ENCODE results near the gene CLDN6. TPM values are rescaled to one million over a fixed set of nuclear protein-coding genes. Genes with fewer than 3 reads are reported as not detected.

Gene CLDN6
- total RNA-seq, 1 experiment from 2014 or later: 0.49 TPM

GRCh38 chr16:3010510-3010909 lies 7.5 kb downstream of the CLDN6 start:
- Histone ChIP-seq H3K27ac (ENCODE audit: low read depth, low read length) (peak overlapping the region; percentile 76), H3K9me3 (ENCODE audit: control insufficient read depth in 1 of 2, insufficient read depth in 1 of 2, low read depth in 1 of 2, low read length in 2 of 2) (no peaks in the 10 kb centered on the region), H4K20me1 (ENCODE audit: insufficient read depth) (no peaks in the 10 kb centered on the region), H3K9ac (ENCODE audit: low read length) (peak overlapping the region; percentile 64; the same call in 1 of the 2 replicates), H3K4me2 (ENCODE audit: low read length) (peak overlapping the region; percentile 84), H3K27me3 (ENCODE audit: insufficient read depth, low read length) (no peaks in the 10 kb centered on the region), H2AFZ (ENCODE audit: low read depth, low read length, poor library complexity, severe bottlenecking) (no peak overlapping the region), H3K79me2 (ENCODE audit: insufficient read depth, low read length) (no peaks in the 10 kb centered on the region), H3K4me3 (replicated peaks in 1 of 2; ENCODE audit: low read depth in 1 of 2, low read length in 2 of 2) (peak overlapping the region in 1 of 2 experiments; percentile 46; a peak in 1 of 4 replicates), H3K36me3 (ENCODE audit: control insufficient read depth in 1 of 2, insufficient read depth in 2 of 2, low read length in 2 of 2) (no peaks in the 10 kb centered on the region), H3K9me2 (ENCODE audit: insufficient read depth) (no peaks in the 10 kb centered on the region), H3K4me1 (ENCODE audit: control insufficient read depth in 1 of 2, insufficient read depth in 2 of 2, low read length in 2 of 2) (peaks cover 65 to 98% of the 10 kb centered on the region in 2 experiments)
- CTCF ChIA-PET: interaction anchor here (1.0 to 2.1 kb wide), 5 partner anchors 10 to 21 kb away, joined by 3 to 12 read pairs (median 6); partner anchors contain the start of genes HCFC1R1, THOC6 and TNFRSF12A
- ATAC-seq: no peak
- BruUV-seq (replicated peaks): no TSS peak
- DNase-seq (ENCODE audit: low read depth, low spot score): no peak
- intact Hi-C loops (cut with micrococcal nuclease): no loop called here
- TF ChIP-seq TCF7L2 (IDR thresholded peaks at IDR 0.05; ENCODE audit: borderline replicate concordance, extremely low read depth, insufficient read depth, insufficient read length): no peak
- TF ChIP-seq REST (IDR thresholded peaks at IDR 0.05; ENCODE audit: low read depth): no peak
- TF ChIP-seq ELF1 (IDR thresholded peaks at IDR 0.05; ENCODE audit: borderline replicate concordance, low read depth): no peak
- TF ChIP-seq EGR1 (IDR thresholded peaks at IDR 0.05; ENCODE audit: low read depth): no peak
- no peak for TF ChIP-seq ATF3 (IDR thresholded peaks at IDR 0.05)
- no peak for TF ChIP-seq POLR2AphosphoS5 (IDR thresholded peaks at IDR 0.05; ENCODE audit: low read depth, low read length)
- TF ChIP-seq CEBPB (IDR thresholded peaks at IDR 0.05; ENCODE audit: low read depth): no peak
- TF ChIP-seq CBX3 (IDR thresholded peaks at IDR 0.05; ENCODE audit: low read depth): no peak
- TF ChIP-seq POLR2A (IDR thresholded peaks at IDR 0.05; ENCODE audit: borderline replicate concordance, extremely low read depth, insufficient read depth, insufficient read length): no peak
- TF ChIP-seq EZH2 (IDR thresholded peaks at IDR 0.05): no peak
- no peak for TF ChIP-seq ZFX (IDR thresholded peaks at IDR 0.05)
- no peak for TF ChIP-seq YY1 (IDR thresholded peaks at IDR 0.05; ENCODE audit: extremely low read depth, insufficient replicate concordance, low read depth, low read length)
- no peak for TF ChIP-seq SP1 (IDR thresholded peaks at IDR 0.05; ENCODE audit: low read depth)
- TF ChIP-seq SIN3A (IDR thresholded peaks at IDR 0.05; ENCODE audit: low read depth): no peak
- no peak for TF ChIP-seq EZH2phosphoT487 (IDR thresholded peaks at IDR 0.05; ENCODE audit: borderline replicate concordance)
- TF ChIP-seq SRF (IDR thresholded peaks at IDR 0.05; ENCODE audit: low read depth): no peak
- TF ChIP-seq FOSL1 (IDR thresholded peaks at IDR 0.05; ENCODE audit: low read depth): no peak
- RAD21 ChIA-PET (ENCODE audit: low non-redundant PET in 1 of 2, low total read pairs in 2 of 2, uncharacterized antibody in 2 of 2, unreplicated experiment in 2 of 2): no interaction called here
- POLR2A ChIA-PET: interaction anchor here (0.6 to 11.4 kb wide), 3 partner anchors 11 to 291 kb away, joined by 4 to 188 read pairs (median 4); partner anchors contain the start of genes CLDN6, HCFC1R1, PRSS27 and THOC6

Data from HCT116 (cell line).